ENCODE results near the gene PBX1.
"Not testable (repeated sequence)": the region's sequence is repeated elsewhere in the genome, so short reads cannot be mapped to it uniquely, and the experiment has no call there.

PBX1 gene

DNA sequence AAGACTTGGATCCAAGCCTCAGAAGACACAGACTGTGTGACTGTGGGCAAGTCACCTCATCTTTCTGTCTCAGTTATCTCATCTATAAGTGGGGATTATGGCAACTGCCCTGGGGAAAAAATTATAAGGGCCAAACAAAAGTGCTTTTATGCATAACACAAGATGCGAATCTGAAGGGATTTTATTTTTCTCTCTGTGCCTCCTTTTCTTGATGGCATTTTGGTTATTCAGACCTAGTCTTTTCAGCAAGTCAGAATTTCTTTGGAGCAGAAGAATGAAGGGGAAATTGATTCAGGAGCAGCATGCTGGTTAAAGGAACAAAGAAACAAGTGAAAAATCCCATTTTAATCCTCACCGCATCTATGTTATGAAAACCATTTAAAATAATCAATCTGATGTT, 86.9 kb downstream of the PBX1 start:
- DNase-seq = no peak

DNA sequence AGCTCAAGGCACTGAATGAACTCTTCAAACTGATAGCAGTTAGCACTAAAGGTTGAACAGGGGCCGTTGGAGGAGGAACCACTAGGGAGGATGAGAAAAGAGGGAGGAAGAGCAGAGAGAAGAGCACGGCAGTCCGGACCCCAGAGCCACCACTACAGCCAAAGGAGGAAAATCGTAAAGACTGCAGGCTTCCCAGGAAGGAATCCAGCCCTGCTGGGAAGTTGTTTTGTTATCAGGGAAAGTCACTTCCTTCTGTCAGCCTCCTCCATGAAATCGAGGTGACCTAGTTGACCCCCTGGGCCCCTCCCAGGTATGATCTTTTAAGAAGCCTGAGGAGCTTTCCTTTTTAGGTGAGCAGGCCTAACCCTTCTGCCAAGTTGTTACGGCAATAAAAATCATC, 88.2 kb downstream of the PBX1 start:
- no peak for DNase-seq

DNA sequence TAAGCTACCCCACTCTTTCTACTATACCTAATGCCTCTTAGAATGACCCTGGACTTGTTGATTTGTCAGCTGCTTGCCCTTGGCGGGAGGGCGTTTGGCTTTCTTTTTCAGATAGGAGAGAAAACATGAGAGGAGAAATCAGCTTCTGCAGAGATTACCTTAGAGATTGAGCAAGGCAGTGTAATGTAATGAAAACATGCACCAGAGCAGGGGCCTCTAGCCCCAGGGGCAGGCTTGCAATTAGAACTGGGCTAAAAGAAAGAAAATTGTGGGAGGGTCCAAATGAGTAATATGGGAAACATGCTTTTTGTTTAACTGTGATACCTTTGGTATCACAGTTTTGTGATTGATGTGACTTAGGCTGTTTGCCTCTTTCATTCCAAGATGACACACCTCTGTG, 89.7 kb downstream of the PBX1 start:
- no peak for DNase-seq

DNA sequence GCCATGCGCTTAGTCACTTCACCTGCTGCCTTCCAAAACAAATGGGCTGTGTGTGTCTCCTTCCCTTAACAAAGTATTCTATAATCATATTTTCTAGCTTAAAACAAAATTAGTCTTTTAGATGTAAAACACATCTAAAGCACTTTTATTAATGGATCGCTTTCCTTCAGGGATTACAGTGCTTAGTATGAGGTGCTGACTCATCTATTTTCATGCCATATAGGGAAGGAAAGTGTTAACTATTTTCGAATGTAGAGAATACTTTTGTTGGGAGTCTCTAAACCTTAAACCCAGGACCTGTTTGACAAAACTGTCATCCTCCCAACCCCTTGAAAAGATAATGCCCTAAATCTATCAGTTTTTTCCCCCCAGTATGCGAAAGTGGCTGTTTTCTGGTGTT, 90.2 kb downstream of the PBX1 start:
- DNase-seq = no peak

DNA sequence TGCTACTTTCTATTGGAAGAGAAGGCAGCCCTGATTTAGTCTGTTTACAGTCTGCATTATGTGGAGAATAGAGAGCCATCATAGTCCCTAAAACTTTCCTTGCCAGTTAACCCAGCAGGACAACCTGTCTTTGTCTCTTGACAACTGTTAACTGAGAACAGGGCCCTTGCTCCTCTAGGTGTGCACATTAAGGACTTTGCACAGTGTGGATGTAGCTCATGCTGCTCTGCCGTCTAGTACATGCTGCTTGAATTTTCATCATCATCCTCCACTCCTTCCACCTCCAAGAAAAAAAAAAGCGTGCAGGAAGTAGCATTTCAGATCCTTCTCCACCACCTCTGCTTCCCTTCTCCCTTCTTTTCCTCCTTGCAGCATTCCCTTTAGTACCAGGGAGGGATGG, 91.5 kb downstream of the PBX1 start:
- no peak for DNase-seq

DNA sequence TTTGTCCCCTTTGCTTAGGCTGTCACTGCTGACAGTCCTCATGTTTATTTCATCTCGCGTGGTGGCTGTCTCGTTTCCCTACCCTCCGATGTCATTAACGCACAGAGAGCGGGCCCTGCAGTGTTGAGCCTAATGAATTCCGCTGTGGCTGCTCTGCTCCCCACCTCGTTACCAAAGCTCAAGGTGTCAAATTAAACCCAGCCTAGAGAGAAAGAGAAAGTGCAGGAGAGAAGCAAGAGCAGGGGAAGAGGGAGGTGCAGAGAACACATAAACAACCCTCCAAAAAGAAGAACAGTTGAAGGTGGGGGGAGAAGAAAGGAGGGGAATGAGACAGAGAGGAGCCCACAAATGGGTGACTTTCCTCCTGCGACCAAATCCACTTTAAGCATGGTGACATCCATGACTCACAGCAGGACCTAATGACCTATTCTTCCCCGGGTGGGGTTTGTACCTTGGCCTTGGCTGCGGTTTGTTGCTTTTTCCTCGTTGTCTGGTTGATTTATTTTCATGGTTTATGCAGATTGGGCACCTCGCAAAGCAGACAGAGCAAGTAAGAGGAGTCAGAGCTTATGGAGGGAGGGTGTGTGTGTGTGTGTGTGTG, 92.5 kb downstream of the PBX1 start:
- no peak for DNase-seq

DNA sequence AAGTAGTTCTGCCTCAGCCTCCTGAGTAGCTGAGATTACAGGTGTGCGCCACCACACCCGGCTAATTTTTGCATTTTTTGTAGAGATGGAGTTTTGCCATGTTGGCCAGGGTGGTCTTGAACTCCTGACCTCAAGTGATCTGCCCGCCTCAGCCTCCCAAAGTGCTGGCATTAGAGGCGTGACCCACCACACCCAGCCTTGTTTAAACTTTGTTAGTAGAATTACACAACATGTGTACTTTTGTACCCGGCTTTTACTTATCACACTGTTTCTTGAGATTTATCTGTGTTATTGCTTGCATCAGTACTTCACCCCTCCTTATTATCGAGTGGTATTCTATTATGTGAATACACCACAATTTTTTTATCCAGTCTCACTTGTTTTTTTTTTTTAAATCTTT, 94.0 kb downstream of the PBX1 start:
- not testable (repeated sequence) for DNase-seq

DNA sequence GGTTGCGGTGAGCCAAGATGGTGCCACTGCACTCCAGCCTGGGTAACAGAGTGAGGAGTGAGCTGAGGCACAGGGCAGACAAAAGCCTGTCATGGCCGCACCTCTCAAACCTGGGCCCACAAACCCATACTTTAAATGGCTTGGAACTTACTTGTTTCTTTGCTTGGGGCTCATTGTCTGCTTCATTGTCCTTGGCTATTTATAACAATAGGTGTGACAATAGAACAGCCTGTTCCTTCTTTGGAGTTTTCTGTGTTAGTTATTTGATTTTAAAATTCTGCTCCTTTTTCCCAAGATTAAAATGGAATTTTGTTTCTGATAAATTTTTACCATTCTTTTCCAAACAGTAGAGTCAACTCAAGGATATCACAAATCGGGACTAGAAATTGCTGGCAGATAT, 94.7 kb downstream of the PBX1 start:
- no peak for DNase-seq

DNA sequence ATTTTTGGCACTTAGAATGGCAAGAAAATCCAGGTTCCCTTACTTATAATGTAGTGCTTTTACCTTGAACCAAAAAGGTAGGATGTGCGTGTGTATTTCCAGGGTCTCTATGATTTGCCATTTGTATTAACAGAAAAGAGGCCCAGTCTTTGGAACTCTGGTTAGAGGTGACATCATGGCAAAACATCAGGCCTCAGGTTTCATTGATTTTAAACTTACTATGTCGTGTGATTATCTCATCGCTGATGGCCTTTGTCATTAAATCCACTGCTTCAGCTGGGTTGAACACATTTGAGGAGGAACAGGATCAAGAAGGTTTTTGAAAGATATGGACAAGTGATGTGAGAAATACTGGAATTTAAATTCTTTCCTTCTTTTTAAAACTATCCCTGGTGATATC, 95.2 kb downstream of the PBX1 start:
- DNase-seq = no peak

DNA sequence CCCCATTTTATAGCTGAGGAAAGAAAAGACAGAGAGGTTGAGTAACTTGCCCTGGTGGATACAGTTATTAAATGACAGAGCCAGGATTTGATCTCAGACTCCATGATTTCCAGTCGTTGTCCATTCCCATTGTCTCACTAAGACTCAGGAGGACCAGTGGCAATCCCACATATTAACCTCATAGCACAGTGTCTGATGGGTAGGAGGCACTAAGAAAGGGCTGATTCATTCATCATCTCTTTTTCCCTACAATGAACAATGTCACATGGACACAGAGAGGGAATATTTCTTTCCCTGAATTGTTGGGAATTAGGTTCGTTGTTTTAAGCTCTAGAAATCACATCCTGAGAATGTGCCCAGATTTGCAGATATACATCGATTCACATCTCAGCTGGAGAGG, 99.9 kb downstream of the PBX1 start:
- no peak for DNase-seq

DNA sequence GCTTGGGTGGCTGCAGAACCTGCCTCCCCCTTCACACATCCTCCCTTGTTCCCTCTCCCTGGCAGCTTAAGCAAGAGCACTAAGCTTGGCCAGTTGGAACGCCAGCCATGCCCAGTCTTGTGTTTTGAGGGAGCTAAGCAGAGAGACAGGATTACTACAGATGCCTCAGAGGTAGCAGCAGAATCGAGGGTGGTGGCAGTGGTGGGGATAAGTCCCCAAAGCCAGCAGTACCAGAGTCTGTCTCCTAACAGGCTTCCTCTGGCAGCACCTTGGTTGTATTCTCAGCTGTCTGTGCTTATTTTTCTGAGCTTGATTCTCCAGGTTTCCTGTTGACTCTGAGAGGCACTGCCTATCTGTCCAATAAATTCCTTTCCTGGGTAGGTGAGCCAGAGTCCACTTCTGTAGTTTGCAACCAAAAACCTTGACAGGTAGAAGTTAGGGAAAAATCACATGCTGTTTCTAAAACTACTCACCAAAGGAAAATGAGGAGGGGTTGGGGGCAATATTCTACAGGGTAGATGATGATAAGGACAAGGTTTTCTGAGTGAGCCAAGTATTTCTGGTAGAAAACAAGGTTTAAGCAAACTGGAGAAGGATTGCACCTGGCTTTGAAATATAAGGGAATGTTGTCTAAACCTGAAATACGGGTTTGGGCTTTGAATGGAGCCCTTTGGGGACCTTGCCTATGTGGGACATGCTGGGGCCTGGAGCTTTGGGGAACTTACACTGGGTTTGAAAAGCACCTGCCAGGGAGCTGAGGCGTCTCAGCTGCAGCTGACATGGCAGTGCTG, 100.8 kb downstream of the PBX1 start:
- no peak for DNase-seq

DNA sequence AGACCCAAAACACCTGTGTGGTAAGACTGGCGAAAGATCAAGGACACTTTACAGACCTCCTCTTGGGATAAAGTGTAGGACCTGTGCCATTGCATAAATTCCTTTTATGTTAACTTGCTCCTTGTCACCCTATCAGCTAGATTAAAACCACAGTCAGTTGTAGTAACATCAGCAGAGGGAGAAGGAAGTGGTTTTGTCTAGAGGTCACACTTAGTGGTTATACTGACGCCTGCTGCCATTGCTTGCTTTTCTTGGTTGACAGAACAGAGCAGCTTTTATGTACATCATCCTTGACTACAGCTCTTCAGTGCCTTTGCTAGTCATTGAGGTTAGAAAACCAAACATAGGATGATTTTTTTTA, 101.4 kb downstream of the PBX1 start:
- no peak for DNase-seq

DNA sequence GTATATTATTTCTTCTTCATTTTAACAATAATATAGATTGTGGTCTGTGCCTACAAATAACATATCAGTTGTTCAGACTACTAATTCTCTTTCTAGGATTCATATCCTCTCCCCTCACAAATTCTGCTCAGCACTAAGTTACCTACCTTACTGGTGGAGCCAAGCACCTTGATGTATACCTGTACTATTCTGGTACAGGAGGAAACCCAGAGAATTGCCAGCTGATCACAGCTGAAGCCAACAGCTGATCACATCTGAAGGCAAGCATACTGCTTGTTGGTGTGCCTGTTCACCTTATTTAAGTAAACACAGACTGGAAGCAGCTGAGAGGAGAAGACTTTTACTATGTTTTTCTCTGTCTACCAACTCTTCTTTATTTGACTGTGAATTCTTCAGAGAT, 101.8 kb downstream of the PBX1 start:
- DNase-seq = no peak

DNA sequence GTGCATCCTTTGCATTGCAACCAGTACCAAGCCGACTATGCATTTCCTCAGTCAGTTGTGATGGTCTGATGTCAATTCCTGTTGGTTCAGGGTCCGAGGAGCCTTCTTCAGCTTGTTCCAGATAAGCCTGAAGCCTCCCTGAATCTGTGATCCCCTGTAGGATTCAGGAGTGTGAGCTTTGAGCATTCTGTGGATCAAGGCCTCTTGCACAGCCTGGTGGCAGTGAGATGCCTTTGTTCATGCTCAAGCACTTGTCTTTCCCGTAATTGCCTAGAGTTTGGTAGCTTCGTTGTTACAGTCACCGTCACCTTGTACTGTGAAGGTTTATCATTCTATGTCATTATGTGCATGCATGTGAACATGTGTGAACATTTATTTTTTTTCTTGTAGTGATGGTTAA, 103.5 kb downstream of the PBX1 start:
- no peak for DNase-seq

DNA sequence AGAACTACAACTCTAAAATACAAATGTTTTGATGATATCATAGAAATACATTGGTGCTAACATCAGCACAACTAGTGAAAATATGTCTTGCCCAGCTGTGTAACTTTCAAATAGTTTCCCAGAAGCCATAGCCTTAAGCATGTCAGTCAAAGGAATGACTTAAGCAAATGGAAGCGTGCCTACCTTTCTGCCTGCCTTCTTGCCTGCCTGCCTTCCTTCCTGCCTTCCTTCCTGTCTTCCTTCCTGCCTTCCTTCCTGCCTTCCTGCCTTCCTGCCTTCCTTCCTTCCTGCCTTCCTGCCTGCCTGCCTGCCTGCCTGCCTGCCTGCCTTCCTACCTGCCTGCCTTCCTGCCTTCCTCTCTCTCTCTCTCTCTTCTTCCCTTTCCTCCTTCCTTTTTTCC, 104.0 kb downstream of the PBX1 start:
- DNase-seq = no peak

DNA sequence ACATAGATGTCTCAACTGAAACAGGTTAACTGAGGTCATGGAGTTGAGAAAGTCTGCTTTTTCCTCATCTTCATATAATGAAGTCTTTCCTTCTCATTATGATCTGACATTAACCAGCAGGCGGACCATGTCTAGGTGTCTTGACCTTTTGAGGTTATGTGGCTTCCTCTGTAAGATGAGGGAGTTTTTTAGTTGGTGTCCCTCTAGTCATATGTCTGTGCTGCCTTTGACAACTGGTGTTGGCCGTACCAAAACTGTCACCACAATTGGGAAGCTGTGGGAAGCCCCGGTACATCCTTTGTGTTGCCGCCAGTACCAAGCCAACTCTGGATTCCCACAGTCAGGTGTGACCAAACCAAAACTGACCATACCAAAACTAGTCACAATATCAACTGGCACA, 105.1 kb downstream of the PBX1 start:
- DNase-seq = no peak

DNA sequence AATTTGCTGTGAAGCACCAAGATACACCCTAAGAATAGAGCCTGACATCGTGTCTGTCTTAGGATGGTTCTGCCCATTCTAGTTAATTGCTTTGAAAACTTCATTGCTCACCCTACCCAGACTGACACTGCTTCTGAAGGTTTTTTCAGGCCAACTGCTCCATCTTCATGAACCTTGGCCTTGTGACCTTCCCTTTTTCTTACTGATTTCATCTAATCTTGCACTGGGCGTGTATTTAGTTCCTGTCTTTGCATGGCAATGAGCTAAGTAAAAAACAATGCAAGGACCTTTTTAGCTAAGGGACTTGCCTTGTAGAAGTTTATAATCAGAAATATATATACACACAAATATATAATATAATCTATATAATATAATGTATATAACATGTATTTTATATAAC, 108.0 kb downstream of the PBX1 start:
- DNase-seq = no peak

DNA sequence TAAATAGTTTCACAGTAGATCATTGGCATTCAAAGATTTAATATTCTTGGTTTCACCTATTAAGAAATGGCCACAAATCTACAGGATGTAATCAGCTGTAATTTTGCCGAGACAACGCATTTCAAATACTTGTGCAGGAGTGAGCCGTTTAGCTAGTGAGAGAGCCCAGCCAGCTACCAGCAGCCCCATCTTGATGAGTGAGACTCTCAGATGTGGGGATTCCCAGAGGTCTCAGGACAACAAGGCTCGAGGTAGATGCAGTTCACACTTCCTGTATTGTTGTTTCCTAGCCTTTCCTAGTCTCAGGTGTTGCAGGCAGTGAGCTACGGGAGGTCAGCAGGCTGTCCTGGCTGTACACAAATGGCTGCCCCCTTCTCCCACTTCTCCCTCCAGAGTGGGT, 108.6 kb downstream of the PBX1 start:
- DNase-seq = no peak

DNA sequence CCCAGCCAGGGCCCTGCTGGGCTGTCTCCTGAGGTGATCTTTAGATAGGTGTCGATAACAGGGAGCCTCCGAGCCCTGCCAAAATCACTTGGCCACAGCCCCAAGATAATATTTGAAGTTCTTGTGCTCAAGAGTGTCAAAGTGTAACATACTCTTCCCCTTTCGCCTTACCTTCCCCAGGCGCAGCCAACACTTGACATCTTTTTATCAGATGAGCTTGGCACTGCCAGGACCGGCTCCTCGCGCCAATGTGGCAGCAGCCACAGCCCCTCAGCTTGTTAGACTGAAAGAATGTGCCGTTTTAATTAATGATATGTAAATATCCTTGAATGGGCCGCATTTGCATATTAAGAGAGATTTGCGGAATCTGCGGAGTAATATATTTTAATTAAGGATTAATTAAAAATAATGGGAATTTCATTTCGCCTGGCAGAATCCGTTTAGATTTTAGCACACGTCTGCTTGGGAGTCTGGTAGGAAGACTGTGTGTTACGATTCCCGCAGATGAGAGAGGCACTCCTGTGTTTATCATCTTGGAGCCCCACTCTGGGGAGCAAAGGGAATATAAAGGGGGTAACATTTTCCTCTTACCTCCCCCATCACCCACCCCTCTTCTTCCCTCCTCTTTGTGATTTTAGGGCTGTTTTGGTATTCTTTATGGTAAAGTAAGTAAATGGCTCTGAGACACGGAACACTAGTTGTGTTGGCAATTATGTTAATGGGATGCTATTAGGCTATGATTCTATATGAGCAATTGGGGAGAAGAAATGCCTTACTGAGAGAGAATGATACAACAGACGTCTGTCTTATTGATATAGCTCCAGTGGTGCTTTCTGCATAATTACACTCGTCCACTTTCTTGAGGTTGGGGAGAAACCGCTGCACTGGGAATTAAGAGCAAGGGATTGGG, 109.8 kb downstream of the PBX1 start:
- DNase-seq = no peak

DNA sequence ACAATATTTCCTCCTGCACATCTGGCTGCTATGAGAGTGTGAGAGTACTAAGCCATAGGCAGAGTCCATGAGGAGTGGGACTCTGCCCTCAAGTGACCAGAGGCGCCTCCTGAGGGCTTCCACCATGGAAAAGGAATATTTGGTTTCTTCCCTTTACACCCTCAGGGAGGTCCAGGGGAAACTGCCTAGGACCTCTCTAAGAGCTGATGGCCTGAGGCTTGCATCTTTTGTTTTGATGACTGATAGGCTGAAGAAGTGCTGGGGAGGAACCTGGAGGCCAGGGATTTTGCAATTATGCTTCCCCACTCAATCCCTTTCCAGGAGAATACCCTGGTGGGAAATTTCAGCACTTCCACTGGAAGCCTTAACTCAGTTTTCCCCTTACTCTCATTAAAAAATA, 111.0 kb downstream of the PBX1 start:
- DNase-seq = no peak

DNA sequence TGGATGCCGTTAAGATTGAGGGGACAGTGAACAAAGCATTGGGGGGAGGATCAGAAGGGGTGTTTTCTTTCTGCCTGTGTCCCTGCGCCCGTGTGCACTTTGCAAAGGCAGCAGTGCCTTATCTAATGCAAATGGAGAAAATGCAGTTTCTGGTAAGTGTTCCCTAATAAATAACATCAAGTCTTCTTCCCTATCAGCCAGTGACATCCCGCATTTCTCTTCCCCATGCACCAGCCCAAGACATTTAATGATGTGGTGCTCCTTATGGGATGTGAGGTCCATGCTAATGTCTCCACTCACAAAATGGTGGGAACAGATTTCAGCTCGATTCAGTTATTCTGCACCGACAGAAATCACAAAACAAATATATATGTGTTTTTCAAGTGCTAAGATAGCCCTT, 111.8 kb downstream of the PBX1 start:
- no peak for DNase-seq

DNA sequence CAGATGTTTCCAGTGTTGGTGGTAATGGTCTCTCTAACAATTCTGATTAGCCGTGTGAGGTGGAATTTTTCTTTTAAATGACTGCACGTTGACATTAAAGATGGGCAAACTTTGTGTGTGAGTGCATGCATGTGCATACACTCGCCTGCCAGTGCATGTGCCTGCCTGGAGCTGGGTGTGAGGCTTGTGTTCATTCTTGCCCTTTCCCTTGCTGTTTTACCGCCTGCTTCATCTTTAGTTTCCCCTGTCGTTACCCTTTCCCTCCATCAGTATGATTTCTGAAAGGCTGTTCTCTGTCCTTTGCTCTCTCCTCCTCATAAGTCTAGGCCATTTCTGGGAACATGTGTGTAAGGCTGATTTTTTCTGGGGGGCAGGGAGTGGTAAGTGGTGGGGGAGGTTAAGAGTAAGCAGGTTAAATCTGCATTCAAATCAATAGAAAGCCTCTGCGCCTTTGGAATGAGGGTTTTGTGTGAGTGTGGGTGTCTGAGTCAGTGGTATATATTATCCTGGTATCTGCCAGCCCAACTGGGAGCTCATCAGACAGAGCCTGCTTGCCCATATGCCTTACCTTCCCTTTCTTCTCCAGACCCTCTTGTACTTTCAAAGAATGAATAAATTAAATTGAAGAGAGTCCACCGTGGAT, 112.5 kb downstream of the PBX1 start:
- no peak for DNase-seq

DNA sequence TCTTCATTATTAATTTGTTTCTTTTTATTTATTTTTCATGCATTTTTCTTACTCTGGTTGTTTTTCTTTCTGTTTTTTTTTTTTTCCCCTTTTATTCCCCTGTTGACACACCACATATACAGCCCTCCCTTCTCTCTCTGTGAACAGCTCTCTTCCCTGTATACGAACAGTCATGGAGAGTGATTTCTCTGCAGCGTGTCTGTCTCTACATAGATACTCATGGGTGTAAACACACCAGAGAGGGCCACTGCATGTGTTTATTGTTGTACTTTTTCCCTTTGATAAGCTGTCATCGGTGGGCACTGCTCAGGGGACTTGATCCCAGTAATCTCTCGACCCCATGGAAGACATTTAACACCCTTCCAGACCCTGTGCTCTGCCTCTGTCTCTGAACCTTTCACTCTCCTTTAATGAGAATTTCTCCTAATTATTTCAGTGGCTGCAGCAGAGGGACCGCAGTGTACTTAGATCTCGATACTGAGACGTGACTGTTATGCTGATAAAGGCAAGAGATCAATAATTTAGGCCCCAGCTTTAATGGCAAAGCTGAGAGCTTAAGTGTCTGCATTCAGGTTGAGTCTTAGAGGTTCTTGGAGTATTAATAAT, 113.1 kb downstream of the PBX1 start:
- no peak for DNase-seq
